GM18909 (cell line): ENCODE data around the gene SIPA1.
"Not testable (repeated sequence)": the region's sequence is repeated elsewhere in the genome, so short reads cannot be mapped to it uniquely, and the experiment has no call there.

Experiments
- ATAC-seq: cut with Tn5 transposase; IDR thresholded peaks from one replicate; pipeline ENCODE4 v1.9.1; 2021; ENCODE audit warnings: mild to moderate bottlenecking; ENCODE audit not compliant: unreplicated experiment, poor library complexity

Gene SIPA1

GRCh38 chr11:65622011-65622410 is 15.9 kb upstream of the SIPA1 start:
- ATAC-seq: no peak

- ATAC-seq: no peak
These were observed 14.7 kb upstream of the SIPA1 start for GRCh38 chr11:65623177-65623576.

GRCh38 chr11:65623852-65624616 is 13.9 kb upstream of the SIPA1 start:
- no peak for ATAC-seq

- no peak for ATAC-seq
These were observed 12.8 kb upstream of the SIPA1 start for GRCh38 chr11:65624931-65625627.

GRCh38 chr11:65625628-65626342 is 12.1 kb upstream of the SIPA1 start:
- no peak for ATAC-seq

- no peak for ATAC-seq
These were observed 10.7 kb upstream of the SIPA1 start for GRCh38 chr11:65627202-65627601.

GRCh38 chr11:65629579-65629978 is 8.3 kb upstream of the SIPA1 start:
- ATAC-seq: no peak

GRCh38 chr11:65630215-65630614 is 7.7 kb upstream of the SIPA1 start:
- ATAC-seq: no peak

- ATAC-seq: no peak
These were observed 4.4 kb upstream of the SIPA1 start for GRCh38 chr11:65633390-65634108.

- ATAC-seq: no peak
These were observed 3.8 kb upstream of the SIPA1 start for GRCh38 chr11:65634109-65634436.

- no peak for ATAC-seq
These were observed 3.5 kb upstream of the SIPA1 start for GRCh38 chr11:65634440-65634839.

GRCh38 chr11:65634905-65635731 is 2.8 kb upstream of the SIPA1 start:
- ATAC-seq: no peak

- ATAC-seq: no peak
These were observed 1.5 kb upstream of the SIPA1 start for GRCh38 chr11:65636108-65637031.

- ATAC-seq: no peak
These were observed 806 bp upstream of the SIPA1 start for GRCh38 chr11:65637032-65637557.

- ATAC-seq: not testable (repeated sequence)
These were observed 1.3 kb downstream of the SIPA1 start for GRCh38 chr11:65639228-65639597.

- peak; percentile 39 for ATAC-seq
These were observed 2.0 kb downstream of the SIPA1 start for GRCh38 chr11:65639623-65640482.

- peak; percentile 3 for ATAC-seq
These were observed 2.8 kb downstream of the SIPA1 start for GRCh38 chr11:65640483-65641296.
